ENCODE measurements around the gene ACACA.

The ACACA gene

DNA sequence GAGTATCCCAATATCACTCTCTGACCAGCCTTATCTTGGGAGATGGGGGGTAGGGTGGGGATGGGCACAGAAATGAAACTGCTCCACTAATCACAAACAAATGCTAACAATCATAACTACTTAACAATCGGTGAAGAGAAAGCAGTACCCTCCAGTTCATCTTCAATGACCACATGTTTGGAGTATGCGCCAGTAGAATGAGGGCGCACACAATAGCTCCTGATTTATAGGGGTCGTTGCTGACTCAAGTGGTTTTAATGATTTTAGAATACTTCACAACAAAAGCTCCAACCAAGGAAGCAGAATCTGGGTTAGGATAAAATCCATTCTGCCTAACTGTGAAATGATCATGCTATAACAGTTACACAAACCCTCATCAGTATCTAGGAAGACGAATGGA is 273.5 kb downstream of the ACACA start:
- no peak for FAIRE-seq
- no peak for TF ChIP-seq POLR2A (IDR thresholded peaks at IDR 0.05; ENCODE audit: low read depth, low read length)
- DNase-seq (ENCODE audit: insufficient read length, low spot score): no peak

DNA sequence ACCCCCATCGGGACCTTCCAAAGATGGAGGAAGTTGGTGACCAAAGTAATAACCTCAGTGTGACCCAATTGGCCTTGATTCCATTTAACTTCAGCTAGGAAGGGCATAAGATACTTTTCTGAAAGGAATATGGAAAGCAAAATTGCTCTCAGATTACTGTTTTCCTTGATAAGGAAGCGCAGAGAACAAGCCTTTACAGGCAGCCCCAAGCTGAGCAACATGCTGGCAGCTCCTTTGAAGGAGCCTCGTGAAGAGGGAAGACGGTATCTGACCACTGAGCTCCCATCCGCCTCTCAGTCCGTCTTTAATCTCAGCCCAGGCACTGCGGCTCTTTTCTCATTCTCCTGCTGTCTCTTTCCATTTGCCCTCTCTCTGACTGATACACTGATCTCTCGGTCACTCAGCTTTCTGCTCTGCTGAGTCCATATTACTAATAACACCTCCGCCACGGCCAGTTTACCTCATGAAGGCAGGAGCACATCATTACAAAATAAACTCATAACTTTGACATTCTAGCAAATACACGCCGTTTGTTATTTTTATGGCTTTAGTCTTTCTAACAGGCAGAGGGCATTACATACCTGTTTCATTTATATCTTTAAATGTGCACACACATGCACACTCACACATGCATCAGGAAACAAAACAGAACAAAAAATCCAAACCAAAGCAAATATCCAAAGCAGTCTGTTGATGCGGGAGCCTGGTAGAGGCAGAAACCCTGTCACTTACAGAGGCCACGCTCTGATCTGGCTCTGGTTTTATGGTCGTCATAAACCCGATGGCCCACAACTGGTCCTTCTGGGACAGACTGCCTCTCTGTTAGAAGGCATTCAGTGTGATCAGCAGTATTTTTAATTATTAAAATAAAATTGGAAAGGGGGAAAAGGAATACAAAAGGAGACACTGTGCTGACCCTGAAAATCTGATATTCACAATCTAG is 274.7 kb downstream of the ACACA start:
- no peak for TF ChIP-seq POLR2A (IDR thresholded peaks at IDR 0.05; ENCODE audit: low read depth, low read length)
- DNase-seq (ENCODE audit: insufficient read length, low spot score) (no peak), FAIRE-seq (no peak)

GRCh38 chr17:37130984-37131446 is 275.6 kb downstream of the ACACA start:
- FAIRE-seq: no peak
- DNase-seq (ENCODE audit: insufficient read length, low spot score): no peak
- no peak for TF ChIP-seq POLR2A (IDR thresholded peaks at IDR 0.05; ENCODE audit: low read depth, low read length)

DNA sequence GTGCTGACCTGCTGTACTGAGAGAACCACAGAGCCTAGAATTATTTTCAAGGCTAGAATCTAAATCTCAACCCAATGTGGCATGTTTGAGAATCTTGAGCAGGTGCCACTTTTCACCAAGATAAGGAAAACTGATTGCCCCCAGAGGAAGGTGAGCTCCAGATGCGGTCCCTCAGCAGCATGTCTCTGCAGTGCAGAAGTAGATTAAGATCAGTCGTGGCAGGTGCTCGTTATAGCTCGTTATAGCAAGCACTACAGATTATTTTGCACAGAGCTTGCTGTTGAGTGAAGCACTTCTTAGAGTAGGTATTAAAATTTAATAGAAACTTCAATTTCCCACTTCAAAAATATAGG is 281.8 kb downstream of the ACACA start:
- FAIRE-seq (no peak), DNase-seq (ENCODE audit: insufficient read length, low spot score) (no peak)
- no peak for TF ChIP-seq POLR2A (IDR thresholded peaks at IDR 0.05; ENCODE audit: low read depth, low read length)

GRCh38 chr17:37123941-37124820 is 282.5 kb downstream of the ACACA start:
- no peak for TF ChIP-seq POLR2A (IDR thresholded peaks at IDR 0.05; ENCODE audit: low read depth, low read length)
- FAIRE-seq: no peak
- DNase-seq (ENCODE audit: insufficient read length, low spot score): no peak

- TF ChIP-seq POLR2A (IDR thresholded peaks at IDR 0.05; ENCODE audit: low read depth, low read length): no peak
- FAIRE-seq (no peak), DNase-seq (ENCODE audit: insufficient read length, low spot score) (no peak)
Measured at GRCh38 chr17:37123386-37123785, 283.2 kb downstream of the ACACA start.

GRCh38 chr17:37121616-37122015 is 285.0 kb downstream of the ACACA start:
- TF ChIP-seq POLR2A (IDR thresholded peaks at IDR 0.05; ENCODE audit: low read depth, low read length): no peak
- DNase-seq (ENCODE audit: insufficient read length, low spot score) (no peak), FAIRE-seq (no peak)

DNA sequence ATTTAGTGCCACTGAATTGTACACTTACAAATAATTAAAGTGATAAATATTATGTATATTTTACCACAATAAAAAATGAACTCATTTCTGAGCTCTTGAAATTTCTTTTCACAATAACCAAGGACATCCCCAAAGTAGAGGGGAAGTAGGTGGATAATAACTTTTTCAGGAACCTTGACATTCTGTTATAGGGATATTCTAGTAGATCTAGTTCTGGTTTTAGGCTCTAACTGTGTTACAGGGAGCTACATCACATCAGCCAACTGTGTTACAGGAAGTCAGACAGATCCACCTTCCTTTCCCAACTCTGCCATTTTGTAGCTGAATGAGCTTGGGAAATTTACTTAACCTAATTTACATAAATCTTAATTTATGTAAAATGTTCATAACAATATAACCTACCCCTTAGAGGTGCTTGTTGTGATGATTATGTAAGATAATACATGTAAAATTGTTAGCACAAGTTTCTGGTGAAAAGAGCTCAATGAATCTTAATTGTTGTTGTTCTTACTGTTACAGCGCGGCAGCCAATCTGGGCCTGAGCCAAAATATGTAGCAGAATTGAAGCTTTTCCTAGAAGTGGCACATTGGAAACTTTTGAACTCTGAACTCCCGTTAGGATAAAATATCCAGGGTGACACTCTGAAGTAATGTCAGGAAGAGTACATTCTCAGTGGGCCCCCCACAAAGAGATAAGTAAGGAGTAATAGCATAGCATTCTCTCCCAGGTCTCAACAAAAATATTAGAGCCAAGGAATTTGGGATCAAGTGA is 288.1 kb downstream of the ACACA start:
- DNase-seq (ENCODE audit: insufficient read length, low spot score) (no peak), FAIRE-seq (no peak)
- TF ChIP-seq POLR2A (IDR thresholded peaks at IDR 0.05; ENCODE audit: low read depth, low read length): no peak

GRCh38 chr17:37117373-37118142 is 289.1 kb downstream of the ACACA start:
- no peak for DNase-seq (ENCODE audit: insufficient read length, low spot score)
- FAIRE-seq: no peak
- no peak for TF ChIP-seq POLR2A (IDR thresholded peaks at IDR 0.05; ENCODE audit: low read depth, low read length)

DNA sequence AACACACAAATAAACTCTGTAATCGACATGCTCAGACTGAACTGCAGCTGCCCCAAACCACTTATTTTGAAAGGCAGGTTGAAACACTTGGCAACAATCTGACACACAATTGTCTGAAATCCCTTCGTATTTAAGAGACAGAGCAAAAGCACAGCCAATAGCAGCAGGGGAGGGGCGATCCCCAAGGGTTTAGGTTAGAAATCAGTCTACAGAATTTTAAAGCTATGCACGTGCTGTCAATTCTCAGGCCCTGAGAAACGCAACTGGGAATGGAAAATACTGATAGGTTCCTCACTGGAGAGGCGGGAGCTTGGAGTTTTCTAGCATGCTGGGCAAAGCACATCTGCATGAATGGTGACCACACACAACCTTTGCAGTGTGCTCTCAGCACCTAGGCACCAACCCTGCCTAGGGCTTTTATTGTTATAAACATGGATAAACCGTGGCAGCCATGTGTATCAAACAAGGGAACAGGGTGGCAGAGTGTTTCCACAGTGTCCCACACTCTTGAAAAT is 289.9 kb downstream of the ACACA start:
- DNase-seq (ENCODE audit: insufficient read length, low spot score) (no peak), FAIRE-seq (no peak)
- no peak for TF ChIP-seq POLR2A (IDR thresholded peaks at IDR 0.05; ENCODE audit: low read depth, low read length)

- TF ChIP-seq POLR2A (IDR thresholded peaks at IDR 0.05; ENCODE audit: low read depth, low read length): no peak
- FAIRE-seq (no peak), DNase-seq (ENCODE audit: insufficient read length, low spot score) (no peak)
Measured at GRCh38 chr17:37111329-37111728, 295.3 kb downstream of the ACACA start.

DNA sequence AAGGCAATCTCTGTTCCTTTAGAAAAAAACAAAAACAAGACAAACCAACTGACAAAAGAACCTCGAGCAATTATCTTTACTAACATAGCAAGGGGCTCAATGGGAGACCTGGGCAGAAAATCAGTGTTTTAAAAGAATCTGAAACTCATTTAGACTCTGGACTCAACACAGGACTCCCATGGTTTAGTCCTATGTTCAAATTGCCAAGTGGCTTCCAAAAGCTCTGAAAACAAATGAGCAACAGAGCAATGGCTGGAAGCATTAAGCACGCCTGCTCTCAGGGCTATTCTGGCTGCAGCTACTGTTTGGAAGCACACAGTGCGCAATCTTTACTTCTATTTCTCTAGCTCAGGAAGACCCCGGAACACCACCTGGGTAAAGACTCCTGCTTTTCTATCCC is 295.9 kb downstream of the ACACA start:
- FAIRE-seq (no peak), DNase-seq (ENCODE audit: insufficient read length, low spot score) (no peak)
- no peak for TF ChIP-seq POLR2A (IDR thresholded peaks at IDR 0.05; ENCODE audit: low read depth, low read length)
